ENCODE data around the gene ANKRD55.
"Not testable (repeated sequence)": the region's sequence is repeated elsewhere in the genome, so short reads cannot be mapped to it uniquely, and the experiment has no call there.

Gene ANKRD55

GRCh38 chr5:56166671-56167385, 66.3 kb downstream of the ANKRD55 start:
- DNase-seq: no peak

- DNase-seq: no peak
Observed at GRCh38 chr5:56164376-56164775, 68.8 kb downstream of the ANKRD55 start.

- no peak for DNase-seq
Observed at GRCh38 chr5:56161927-56162326, 71.2 kb downstream of the ANKRD55 start.

GRCh38 chr5:56161439-56161823, 71.7 kb downstream of the ANKRD55 start:
- no peak for DNase-seq

GRCh38 chr5:56160723-56161438, 72.2 kb downstream of the ANKRD55 start:
- DNase-seq: no peak

GRCh38 chr5:56159521-56159947, 73.6 kb downstream of the ANKRD55 start:
- no peak for DNase-seq

GRCh38 chr5:56158331-56158960, 74.7 kb downstream of the ANKRD55 start:
- DNase-seq: no peak

GRCh38 chr5:56157191-56157621, 75.9 kb downstream of the ANKRD55 start:
- not testable (repeated sequence) for DNase-seq

- DNase-seq: not testable (repeated sequence)
Observed at GRCh38 chr5:56156585-56157190, 76.4 kb downstream of the ANKRD55 start.

GRCh38 chr5:56155992-56156584, 77.0 kb downstream of the ANKRD55 start:
- no peak for DNase-seq

- DNase-seq: no peak
Observed at GRCh38 chr5:56154732-56155484, 78.2 kb downstream of the ANKRD55 start.

GRCh38 chr5:56152437-56152836, 80.7 kb downstream of the ANKRD55 start:
- DNase-seq: no peak

GRCh38 chr5:56150756-56151155, 82.4 kb downstream of the ANKRD55 start:
- not testable (repeated sequence) for DNase-seq

- no peak for DNase-seq
Observed at GRCh38 chr5:56148453-56148971, 84.6 kb downstream of the ANKRD55 start.

- DNase-seq: no peak
Observed at GRCh38 chr5:56147659-56148230, 85.4 kb downstream of the ANKRD55 start.

- no peak for DNase-seq
Observed at GRCh38 chr5:56147106-56147505, 86.0 kb downstream of the ANKRD55 start.

- no peak for DNase-seq
Observed at GRCh38 chr5:56146674-56147073, 86.5 kb downstream of the ANKRD55 start.

- DNase-seq: no peak
Observed at GRCh38 chr5:56145511-56145910, 87.6 kb downstream of the ANKRD55 start.

GRCh38 chr5:56145106-56145505, 88.0 kb downstream of the ANKRD55 start:
- no peak for DNase-seq

- DNase-seq: no peak
Observed at GRCh38 chr5:56144211-56144610, 88.9 kb downstream of the ANKRD55 start.

GRCh38 chr5:56143373-56143714, 89.8 kb downstream of the ANKRD55 start:
- no peak for DNase-seq

Data from NCI-H2081 treated with DMSO at 0.1 percent for 48 hours (cell line).